GM18505 (cell line): Measurements from ENCODE around the gene PTH1R.

Experiments
- ATAC-seq: cut with Tn5 transposase; IDR thresholded peaks from one replicate; pipeline ENCODE4 v1.9.1; 2021; ENCODE audit not compliant: unreplicated experiment
- POLR2A ChIP-seq: IDR thresholded peaks from 4 replicates; pipeline ENCODE4 v1.6.1; 2011; ENCODE audit warnings: borderline replicate concordance; ENCODE audit not compliant: insufficient read depth, insufficient read length; ENCODE audit errors: extremely low read depth

Gene PTH1R

GRCh38 chr3:46952813-46953212 lies 75.3 kb downstream of the PTH1R start:
- ATAC-seq, result no peak
- no peak for TF ChIP-seq POLR2A
